ENCODE results near the gene PCBP4. TPM values are rescaled to one million over a fixed set of nuclear protein-coding genes. Genes with fewer than 3 reads are reported as not detected.

Gene PCBP4
- total RNA-seq, 4 donors from 2014 or later = 39.7 to 261 (median 159) TPM

DNA sequence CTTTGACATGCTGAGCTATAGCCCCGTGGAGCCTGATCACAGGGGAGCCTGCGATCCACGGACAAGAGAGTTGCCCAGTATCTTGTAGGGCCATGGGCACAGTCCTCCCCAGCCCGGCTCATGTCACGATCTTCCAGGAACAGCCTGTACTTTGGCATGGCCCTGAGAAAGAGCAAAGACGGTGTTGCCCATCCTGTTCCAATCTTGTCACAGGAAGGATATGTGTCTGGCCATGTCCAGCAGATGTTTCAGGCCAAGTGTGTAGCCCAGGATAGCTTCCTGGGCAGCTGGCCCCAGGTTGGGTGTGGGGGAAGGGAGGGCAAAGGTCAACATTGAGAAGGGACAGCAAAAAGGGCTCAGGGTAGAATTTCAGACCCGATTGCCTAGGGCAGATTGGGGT is 45.4 kb upstream of the PCBP4 start:
- Histone ChIP-seq H3K9me3 (no peaks in the 10 kb centered on the region), H3K36me3 (no peaks in the 10 kb centered on the region), H3K4me1 (peaks cover 0 to 7% of the 10 kb centered on the region in 2 donors), H3K27me3 (no peaks in the 10 kb centered on the region), H3K27ac (no peak overlapping the region), H3K4me3 (no peak overlapping the region)
- intact Hi-C loops (cut with DNase I; ENCODE audit: low total_unique reads) = loop anchor here (5.0 kb wide), 1 partner anchor 105 kb away; no protein-coding TSS in a partner anchor
- no peak for DNase-seq
- TF ChIP-seq, protein P1, sequence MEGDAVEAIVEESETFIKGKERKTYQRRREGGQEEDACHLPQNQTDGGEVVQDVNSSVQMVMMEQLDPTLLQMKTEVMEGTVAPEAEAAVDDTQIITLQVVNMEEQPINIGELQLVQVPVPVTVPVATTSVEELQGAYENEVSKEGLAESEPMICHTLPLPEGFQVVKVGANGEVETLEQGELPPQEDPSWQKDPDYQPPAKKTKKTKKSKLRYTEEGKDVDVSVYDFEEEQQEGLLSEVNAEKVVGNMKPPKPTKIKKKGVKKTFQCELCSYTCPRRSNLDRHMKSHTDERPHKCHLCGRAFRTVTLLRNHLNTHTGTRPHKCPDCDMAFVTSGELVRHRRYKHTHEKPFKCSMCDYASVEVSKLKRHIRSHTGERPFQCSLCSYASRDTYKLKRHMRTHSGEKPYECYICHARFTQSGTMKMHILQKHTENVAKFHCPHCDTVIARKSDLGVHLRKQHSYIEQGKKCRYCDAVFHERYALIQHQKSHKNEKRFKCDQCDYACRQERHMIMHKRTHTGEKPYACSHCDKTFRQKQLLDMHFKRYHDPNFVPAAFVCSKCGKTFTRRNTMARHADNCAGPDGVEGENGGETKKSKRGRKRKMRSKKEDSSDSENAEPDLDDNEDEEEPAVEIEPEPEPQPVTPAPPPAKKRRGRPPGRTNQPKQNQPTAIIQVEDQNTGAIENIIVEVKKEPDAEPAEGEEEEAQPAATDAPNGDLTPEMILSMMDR (IDR thresholded peaks at IDR 0.05) = no peak

DNA sequence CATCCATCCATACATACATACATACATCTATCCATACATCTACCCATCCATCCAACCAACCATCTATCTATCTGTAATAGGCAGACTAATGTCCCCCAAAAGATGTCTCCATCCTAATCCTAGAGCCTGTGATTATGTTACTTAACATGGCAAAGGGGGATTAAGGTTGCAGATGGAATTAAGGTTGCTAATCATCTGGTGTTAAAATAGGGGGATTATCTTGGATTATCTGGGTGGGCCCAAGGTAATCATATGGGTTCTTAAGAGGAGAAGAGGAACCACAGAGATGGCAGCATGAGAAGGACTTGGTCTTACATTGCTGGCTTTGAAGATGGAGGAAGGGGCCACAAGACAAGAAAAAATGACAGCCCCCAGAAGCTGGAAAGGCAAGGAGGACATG is 43.2 kb upstream of the PCBP4 start:
- TF ChIP-seq, protein P1 (IDR thresholded peaks at IDR 0.05) = no peak
- TF ChIP-seq POLR2A (IDR thresholded peaks at IDR 0.05) = no peak

DNA sequence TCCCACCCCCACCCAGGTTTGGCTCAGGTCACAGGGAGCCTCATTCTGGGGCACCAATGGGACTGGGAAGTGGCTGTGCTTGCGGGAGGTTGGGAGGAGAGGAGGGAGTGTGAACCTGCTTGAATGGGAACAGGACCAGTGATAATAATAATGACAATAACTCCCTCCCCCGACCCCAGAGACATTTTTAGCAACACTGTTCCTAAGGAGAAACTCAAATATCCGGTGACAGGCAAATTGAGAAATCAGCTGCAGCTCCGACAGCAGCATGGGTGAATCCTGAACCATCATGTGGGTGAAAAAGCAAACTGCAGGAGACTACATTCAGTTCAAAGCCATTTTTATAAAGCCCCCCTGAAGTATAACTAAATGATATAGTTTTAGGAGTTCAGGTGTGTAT is 40.0 kb upstream of the PCBP4 start:
- DNase-seq = no peak
- H3K27me3 ChIP-seq = no peaks in the 10 kb centered on the region
- H3K4me1 ChIP-seq = peaks cover 0 to 12% of the 10 kb centered on the region in 2 donors
- intact Hi-C loops (cut with DNase I; ENCODE audit: low total_unique reads) = loop anchor here (10.0 kb wide), 1 partner anchor 338 kb away; no protein-coding TSS in a partner anchor
- no peaks in the 10 kb centered on the region for H3K36me3 ChIP-seq
- no peaks in the 10 kb centered on the region for H3K9me3 ChIP-seq
- no peak overlapping the region for H3K4me3 ChIP-seq
- no peak for TF ChIP-seq POLR2A (IDR thresholded peaks at IDR 0.05)
- TF ChIP-seq, protein P1 (IDR thresholded peaks at IDR 0.05) = no peak
- H3K27ac ChIP-seq = no peak overlapping the region

More for the DNA sequence above, 43.2 kb upstream of the PCBP4 start:
- Histone ChIP-seq H3K4me3 (no peak overlapping the region), H3K27me3 (no peaks in the 10 kb centered on the region), H3K9me3 (no peaks in the 10 kb centered on the region), H3K4me1 (peaks cover 0 to 10% of the 10 kb centered on the region in 2 donors), H3K27ac (no peak overlapping the region), H3K36me3 (no peaks in the 10 kb centered on the region)
- DNase-seq = no peak
- intact Hi-C loops (cut with DNase I; ENCODE audit: low total_unique reads) = loop anchor here (5.0 kb wide), 1 partner anchor 107 kb away; no protein-coding TSS in a partner anchor

DNA sequence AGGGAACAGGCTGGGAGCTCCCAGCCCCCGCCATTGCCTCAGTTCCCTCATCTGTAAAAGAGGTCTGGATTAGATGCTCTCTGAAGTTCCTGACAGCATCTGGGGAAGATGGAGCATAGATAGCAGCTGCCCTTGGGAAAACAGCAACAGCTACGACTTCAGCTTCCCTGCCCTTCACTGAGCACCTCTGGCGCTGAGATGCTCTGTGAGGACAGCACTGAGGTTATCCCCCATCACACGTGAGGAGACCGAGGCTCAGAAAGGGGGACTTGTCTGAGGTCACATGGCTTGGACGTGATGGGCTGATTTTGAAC is 39.5 kb upstream of the PCBP4 start:
- no peaks in the 10 kb centered on the region for H3K9me3 ChIP-seq

DNA sequence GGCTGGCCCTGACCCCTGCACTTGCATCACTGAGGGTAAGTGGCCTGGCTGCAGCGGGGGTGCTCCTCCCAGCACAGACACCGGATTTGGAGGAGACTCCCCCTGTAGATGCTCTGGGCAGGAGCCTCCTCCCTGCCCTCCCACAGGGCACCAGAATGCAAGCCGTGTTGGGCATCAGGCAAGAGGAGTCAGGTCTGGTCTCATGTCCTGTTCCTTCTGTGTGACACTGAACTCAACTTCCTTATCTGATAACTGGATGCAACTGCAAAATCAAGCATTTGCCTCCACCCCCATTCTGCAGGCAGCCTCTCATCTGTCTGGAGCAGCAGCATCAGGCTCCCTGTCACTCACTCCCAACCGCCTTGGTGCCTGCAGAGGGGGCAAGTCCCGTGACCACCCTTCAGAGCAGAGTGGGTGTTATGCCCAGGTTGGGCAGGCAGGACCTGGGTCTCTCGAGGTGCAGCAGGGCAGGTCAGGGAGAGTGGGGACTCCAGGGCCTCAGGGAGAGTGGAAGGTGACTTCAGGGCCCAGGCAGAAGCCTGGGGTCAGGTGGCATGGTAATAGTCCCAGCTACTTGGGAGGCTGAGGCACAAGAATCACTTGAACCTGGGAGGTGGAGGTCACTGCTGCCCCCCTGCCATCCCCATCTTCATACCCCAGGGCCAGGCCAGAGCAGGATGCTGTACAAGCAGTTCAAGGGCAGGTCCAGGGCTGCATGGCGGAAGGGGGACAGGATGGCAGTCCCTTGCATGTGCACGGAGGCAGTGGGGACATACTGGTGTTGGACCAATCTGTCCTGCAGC is 39.0 kb upstream of the PCBP4 start:
- no peaks in the 10 kb centered on the region for H3K27me3 ChIP-seq
- no peak overlapping the region for H3K4me3 ChIP-seq
- no peaks in the 10 kb centered on the region for H3K36me3 ChIP-seq
- no peak for DNase-seq
- no peaks in the 10 kb centered on the region for H3K9me3 ChIP-seq
- H3K4me1 ChIP-seq = peaks cover 0 to 12% of the 10 kb centered on the region in 2 donors
- TF ChIP-seq, protein P1 (IDR thresholded peaks at IDR 0.05) = no peak
- no peak for TF ChIP-seq POLR2A (IDR thresholded peaks at IDR 0.05)
- intact Hi-C loops (cut with DNase I; ENCODE audit: low total_unique reads) = loop anchor here (10.0 kb wide), 1 partner anchor 339 kb away; no protein-coding TSS in a partner anchor
- H3K27ac ChIP-seq = peak overlapping the region in 1 of 2 donors; percentile 55

More for the DNA sequence above, 39.5 kb upstream of the PCBP4 start:
- H3K27me3 ChIP-seq = no peaks in the 10 kb centered on the region
- intact Hi-C loops (cut with DNase I; ENCODE audit: low total_unique reads) = loop anchor here (10.0 kb wide), 1 partner anchor 338 kb away; no protein-coding TSS in a partner anchor
- H3K4me3 ChIP-seq = no peak overlapping the region
- no peak for DNase-seq
- H3K27ac ChIP-seq = no peak overlapping the region
- H3K4me1 ChIP-seq = peaks cover 0 to 12% of the 10 kb centered on the region in 2 donors
- no peak for TF ChIP-seq POLR2A (IDR thresholded peaks at IDR 0.05)
- TF ChIP-seq, protein P1 (IDR thresholded peaks at IDR 0.05) = no peak
- H3K36me3 ChIP-seq = no peaks in the 10 kb centered on the region
